GM18858 (cell line): ENCODE data around the gene CPTP.
A peak's percentile ranks its signal among the peaks of the same experiment; 100 is the strongest.
"Not testable (repeated sequence)": the region's sequence is repeated elsewhere in the genome, so short reads cannot be mapped to it uniquely, and the experiment has no call there.

ENCODE experiments used
- ATAC-seq: cut with Tn5 transposase; IDR thresholded peaks from one replicate; pipeline ENCODE4 v1.9.1; 2021; ENCODE audit not compliant: unreplicated experiment

The CPTP gene

GRCh38 chr1:1360506-1361169 is 36.0 kb downstream of the CPTP start:
- no peak for ATAC-seq

GRCh38 chr1:1361233-1361981 is 36.8 kb downstream of the CPTP start:
- no peak for ATAC-seq

GRCh38 chr1:1361982-1362423 is 37.4 kb downstream of the CPTP start:
- no peak for ATAC-seq

- ATAC-seq = no peak
Measured at GRCh38 chr1:1364266-1364665, 39.7 kb downstream of the CPTP start.

GRCh38 chr1:1365875-1366698 is 41.5 kb downstream of the CPTP start:
- ATAC-seq = no peak

GRCh38 chr1:1366699-1367066 is 42.1 kb downstream of the CPTP start:
- no peak for ATAC-seq

GRCh38 chr1:1367315-1367714 is 42.7 kb downstream of the CPTP start:
- ATAC-seq = no peak

GRCh38 chr1:1370094-1370493 is 45.5 kb downstream of the CPTP start:
- not testable (repeated sequence) for ATAC-seq

- ATAC-seq = no peak
Measured at GRCh38 chr1:1370771-1371300, 46.2 kb downstream of the CPTP start.

GRCh38 chr1:1371364-1371745 is 46.8 kb downstream of the CPTP start:
- no peak for ATAC-seq

GRCh38 chr1:1371746-1372711 is 47.4 kb downstream of the CPTP start:
- no peak for ATAC-seq

GRCh38 chr1:1373051-1373814 is 48.6 kb downstream of the CPTP start:
- ATAC-seq = no peak

GRCh38 chr1:1373815-1374588 is 49.4 kb downstream of the CPTP start:
- no peak for ATAC-seq

- no peak for ATAC-seq
Measured at GRCh38 chr1:1374589-1374928, 50.0 kb downstream of the CPTP start.

GRCh38 chr1:1374929-1375662 is 50.5 kb downstream of the CPTP start, which contains the start of gene AURKAIP1:
Gene AURKAIP1 (minus strand): TSS chr1:1375207. CDS start chr1:1374756, 451 bp downstream.
- peak; percentile 74 for ATAC-seq

- no peak for ATAC-seq
Measured at GRCh38 chr1:1376551-1377226, 52.1 kb downstream of the CPTP start.

GRCh38 chr1:1377540-1378205 is 53.1 kb downstream of the CPTP start:
- no peak for ATAC-seq
